OCI-LY3 (cell line): ENCODE measurements around the gene GADD45A.

Source experiments
- H2AFZ ChIP-seq: fragments of 200-600, 300-600 bp; shearing (Covaris generic); 2 replicates; pipeline ENCODE4 v1.6.0; 2014; ENCODE audit warnings: antibody characterized with exemption, low read depth, low read length
- H3K27ac ChIP-seq: fragments of 200-600, 300-600 bp; sonication (generic); 2 replicates; pipeline ENCODE4 v1.5.1; 2014; ENCODE audit warnings: mild to moderate bottlenecking, low read length, moderate library complexity, mixed read lengths
- H3K27me3 ChIP-seq: fragments of 200-600, 300-600 bp; sonication (generic); 2 replicates; pipeline ENCODE4 v1.6.1; 2014; ENCODE audit warnings: low read depth, low read length, mixed read lengths
- H3K36me3 ChIP-seq: fragments of 200-600, 300-600 bp; sonication (generic); replicated peaks from 2 replicates; pipeline ENCODE3; 2014; ENCODE audit warnings: low read depth, low read length, mixed read lengths
- H3K4me1 ChIP-seq: fragments of 300-600, 200-600 bp; sonication (generic); 2 replicates; pipeline ENCODE4 v1.6.1; 2014; ENCODE audit warnings: low read length, mixed read lengths
- H3K4me2 ChIP-seq: fragments of 200-600, 300-600 bp; sonication (generic); 2 replicates; pipeline ENCODE4 v1.6.1; 2014; ENCODE audit warnings: low read length, mixed read lengths
- H3K4me3 ChIP-seq: fragments of 300-600, 200-600 bp; sonication (generic); 2 replicates; pipeline ENCODE4 v1.5.1; 2014; ENCODE audit warnings: antibody characterized with exemption, mild to moderate bottlenecking, low read length, moderate library complexity
- H3K79me2 ChIP-seq: fragments of 300-600, 200-600 bp; shearing (Covaris generic); 2 replicates; pipeline ENCODE4 v1.6.1; 2014; ENCODE audit warnings: mild to moderate bottlenecking, low read length, mixed read lengths
- H3K9ac ChIP-seq: fragments of 300-600, 200-600 bp; shearing (Covaris generic); 2 replicates; pipeline ENCODE4 v1.6.0; 2014; ENCODE audit warnings: mild to moderate bottlenecking, low read length, moderate library complexity
- H3K9me3 ChIP-seq: fragments of 200-600, 300-600 bp; shearing (Covaris generic); 2 replicates; pipeline ENCODE4 v1.6.1; 2014; ENCODE audit warnings: low read length, mixed read lengths; ENCODE audit not compliant: insufficient read depth
- H4K20me1 ChIP-seq: fragments of 200-600, 300-600 bp; sonication (generic); 2 replicates; pipeline ENCODE4 v1.6.1; 2016; ENCODE audit warnings: low read length, mixed read lengths; ENCODE audit not compliant: insufficient read depth
- EZH2phosphoT487 ChIP-seq: fragments of 200-600 bp; shearing (Covaris generic); IDR thresholded peaks from 2 replicates; pipeline ENCODE4 v1.6.1; 2018; ENCODE audit warnings: antibody characterized with exemption, mixed run types, low read depth
- TF ChIP-seq, protein P1 (sequence below): fragments of 200-600, 300-600 bp; sonication (generic); IDR thresholded peaks from 2 replicates; pipeline ENCODE4 v1.5.1; 2014; ENCODE audit warnings: antibody characterized with exemption, low read length, low read depth

Gene GADD45A

DNA sequence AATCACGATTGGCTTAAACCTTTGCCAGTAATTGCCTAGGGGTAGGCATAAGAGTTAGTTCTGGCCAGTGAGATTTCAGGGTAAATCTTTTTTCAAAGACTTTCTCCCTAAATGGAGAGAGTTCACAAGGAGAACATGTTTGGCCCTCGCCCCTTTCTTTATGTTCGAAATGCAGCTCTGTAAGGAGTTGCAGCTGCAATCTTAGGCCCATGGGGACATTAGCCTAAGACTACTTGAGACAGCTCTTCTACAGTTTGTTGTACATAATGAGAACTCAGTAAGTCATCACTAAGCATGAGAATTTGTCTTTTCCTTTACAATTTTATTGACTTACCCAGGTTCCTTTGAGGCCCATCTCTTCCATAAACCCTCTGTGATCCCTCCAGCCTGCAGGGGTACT, 40.4 kb upstream of the GADD45A start:
- Histone ChIP-seq H3K4me3 (no peak overlapping the region), H3K4me1 (no peaks in the 10 kb centered on the region), H2AFZ (no peak overlapping the region), H3K9me3 (no peaks in the 10 kb centered on the region), H3K27me3 (no peaks in the 10 kb centered on the region), H3K4me2 (no peak overlapping the region), H3K27ac (no peak overlapping the region), H3K36me3 (no peaks in the 10 kb centered on the region), H3K9ac (no peak overlapping the region), H4K20me1 (no peaks in the 10 kb centered on the region), H3K79me2 (no peaks in the 10 kb centered on the region)
- no peak for TF ChIP-seq EZH2phosphoT487
- TF ChIP-seq, protein P1, sequence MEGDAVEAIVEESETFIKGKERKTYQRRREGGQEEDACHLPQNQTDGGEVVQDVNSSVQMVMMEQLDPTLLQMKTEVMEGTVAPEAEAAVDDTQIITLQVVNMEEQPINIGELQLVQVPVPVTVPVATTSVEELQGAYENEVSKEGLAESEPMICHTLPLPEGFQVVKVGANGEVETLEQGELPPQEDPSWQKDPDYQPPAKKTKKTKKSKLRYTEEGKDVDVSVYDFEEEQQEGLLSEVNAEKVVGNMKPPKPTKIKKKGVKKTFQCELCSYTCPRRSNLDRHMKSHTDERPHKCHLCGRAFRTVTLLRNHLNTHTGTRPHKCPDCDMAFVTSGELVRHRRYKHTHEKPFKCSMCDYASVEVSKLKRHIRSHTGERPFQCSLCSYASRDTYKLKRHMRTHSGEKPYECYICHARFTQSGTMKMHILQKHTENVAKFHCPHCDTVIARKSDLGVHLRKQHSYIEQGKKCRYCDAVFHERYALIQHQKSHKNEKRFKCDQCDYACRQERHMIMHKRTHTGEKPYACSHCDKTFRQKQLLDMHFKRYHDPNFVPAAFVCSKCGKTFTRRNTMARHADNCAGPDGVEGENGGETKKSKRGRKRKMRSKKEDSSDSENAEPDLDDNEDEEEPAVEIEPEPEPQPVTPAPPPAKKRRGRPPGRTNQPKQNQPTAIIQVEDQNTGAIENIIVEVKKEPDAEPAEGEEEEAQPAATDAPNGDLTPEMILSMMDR, result no peak

DNA sequence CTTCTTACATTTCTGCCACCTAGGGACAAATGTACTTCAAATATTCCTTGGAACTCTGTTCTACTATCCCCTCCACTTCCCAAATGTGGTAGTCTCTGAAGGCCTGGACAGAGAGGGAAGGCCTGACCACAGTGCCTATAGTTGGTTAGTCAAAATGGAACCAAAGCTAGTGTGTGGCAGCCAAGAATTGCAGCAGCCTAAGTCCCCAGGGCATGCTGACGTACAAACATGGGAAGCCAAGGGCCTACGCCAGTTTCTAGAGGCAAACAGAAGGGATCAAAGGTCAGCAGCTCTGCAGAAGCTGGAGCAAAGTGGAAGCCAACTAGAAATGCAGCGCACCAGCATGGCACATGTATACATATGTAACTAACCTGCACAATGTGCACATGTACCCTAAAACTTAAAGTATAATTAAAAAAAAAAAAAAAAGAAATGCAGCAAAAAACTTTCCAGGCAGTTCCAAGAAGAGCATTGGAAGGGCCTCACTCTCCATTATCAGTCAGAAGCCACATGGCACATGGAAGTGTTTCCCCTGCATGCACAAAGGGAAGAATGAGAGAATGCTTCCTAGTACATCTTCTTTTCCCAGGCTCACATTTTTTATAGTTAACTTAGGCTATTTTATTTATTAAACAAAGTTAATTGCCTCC, 39.4 kb upstream of the GADD45A start:
- no peak overlapping the region for H3K4me2 ChIP-seq
- no peaks in the 10 kb centered on the region for H3K27me3 ChIP-seq
- H3K79me2 ChIP-seq, result no peaks in the 10 kb centered on the region
- H2AFZ ChIP-seq, result no peak overlapping the region
- no peaks in the 10 kb centered on the region for H4K20me1 ChIP-seq
- no peak for TF ChIP-seq EZH2phosphoT487
- TF ChIP-seq, protein P1, result no peak
- H3K9ac ChIP-seq, result no peak overlapping the region
- no peaks in the 10 kb centered on the region for H3K4me1 ChIP-seq
- H3K4me3 ChIP-seq, result no peak overlapping the region
- H3K9me3 ChIP-seq, result no peaks in the 10 kb centered on the region
- H3K36me3 ChIP-seq, result no peaks in the 10 kb centered on the region
- H3K27ac ChIP-seq, result no peak overlapping the region

DNA sequence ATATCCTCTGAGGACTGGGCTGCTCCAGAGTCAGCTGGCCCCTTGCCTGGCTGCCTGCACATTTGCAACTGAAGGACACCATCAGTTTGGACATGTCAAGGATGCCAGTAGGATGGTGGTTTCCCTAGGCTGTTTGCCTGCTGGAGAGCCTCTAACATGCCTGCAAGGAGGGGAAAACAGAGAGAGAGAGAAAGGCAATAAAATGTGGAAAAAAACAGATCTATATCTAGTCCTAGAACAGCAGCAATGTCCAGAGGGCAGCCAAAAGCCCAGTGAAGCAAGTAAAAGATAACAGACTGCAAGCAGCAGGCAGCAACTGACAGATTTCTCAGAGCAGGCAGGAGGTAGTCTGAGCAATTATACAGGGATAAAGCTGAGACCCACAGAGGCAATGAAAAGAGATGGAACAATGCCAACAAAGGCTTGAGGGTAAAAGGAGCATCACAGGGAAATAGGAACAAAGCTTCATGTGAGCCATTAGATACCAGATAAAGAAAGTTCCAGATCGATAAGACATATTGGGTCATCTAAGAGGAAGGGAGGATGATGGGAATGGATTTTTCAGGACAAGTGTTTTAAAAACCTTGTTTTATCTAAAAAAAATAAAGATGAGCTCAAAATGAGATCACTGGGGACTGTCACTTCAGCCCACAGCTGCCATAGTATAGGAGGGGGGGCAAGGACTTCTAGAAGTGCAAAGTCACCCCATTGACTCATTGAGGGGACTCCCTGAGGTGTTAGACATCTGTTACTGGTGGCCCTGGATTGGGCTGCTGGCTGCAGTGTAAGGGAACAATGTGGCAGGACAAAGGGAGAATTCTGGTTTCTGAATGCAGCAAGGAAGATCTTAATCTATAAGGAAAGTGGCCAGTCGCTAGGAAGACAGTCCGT, 38.6 kb upstream of the GADD45A start:
- Histone ChIP-seq H2AFZ (no peak overlapping the region), H3K27me3 (no peaks in the 10 kb centered on the region), H3K9ac (no peak overlapping the region), H3K9me3 (no peaks in the 10 kb centered on the region), H3K36me3 (no peaks in the 10 kb centered on the region), H3K4me3 (no peak overlapping the region), H3K79me2 (no peaks in the 10 kb centered on the region), H4K20me1 (no peaks in the 10 kb centered on the region), H3K27ac (no peak overlapping the region), H3K4me1 (no peaks in the 10 kb centered on the region), H3K4me2 (no peak overlapping the region)
- TF ChIP-seq, protein P1, result no peak
- no peak for TF ChIP-seq EZH2phosphoT487

DNA sequence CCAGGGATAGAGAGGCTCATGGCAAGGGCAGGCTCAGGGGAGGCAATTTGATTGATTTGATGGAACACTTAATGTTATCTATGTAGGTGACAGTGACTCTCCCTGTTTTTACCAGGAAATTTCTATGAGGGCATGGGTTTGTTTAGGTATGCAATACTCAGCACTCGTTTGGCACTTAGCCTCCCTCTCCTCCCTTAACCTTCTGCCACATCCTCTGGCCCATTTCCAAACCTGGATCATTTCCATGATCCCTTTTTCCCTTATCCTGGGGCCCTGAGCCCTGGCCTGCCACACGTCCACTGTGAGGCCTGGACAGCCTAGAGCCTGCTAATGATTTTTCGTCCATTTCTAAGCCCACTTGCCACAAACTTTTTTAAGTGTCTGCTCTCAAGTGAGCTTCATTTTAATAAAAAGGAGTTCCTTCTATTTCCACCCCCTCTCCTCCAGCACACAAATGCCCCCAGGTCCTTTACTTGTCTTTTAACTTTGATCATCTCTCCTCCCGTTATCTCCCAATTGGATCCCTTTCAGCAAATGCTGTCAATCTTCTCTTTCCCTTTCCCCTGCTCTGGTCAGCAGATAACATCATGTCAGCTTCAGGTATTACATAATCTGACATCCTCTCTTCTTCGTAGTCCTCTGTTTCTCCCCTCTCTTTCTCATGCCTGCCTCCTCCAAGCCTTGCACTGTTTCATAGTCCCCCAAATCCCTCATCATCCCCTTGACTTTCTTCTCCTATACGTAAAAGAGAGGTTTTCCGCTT, 37.8 kb upstream of the GADD45A start:
- H4K20me1 ChIP-seq, result no peaks in the 10 kb centered on the region
- no peaks in the 10 kb centered on the region for H3K4me1 ChIP-seq
- H3K27ac ChIP-seq, result no peak overlapping the region

More for the DNA sequence above, 37.8 kb upstream of the GADD45A start:
- no peak for TF ChIP-seq EZH2phosphoT487
- TF ChIP-seq, protein P1, result no peak
- H2AFZ ChIP-seq, result no peak overlapping the region
- no peak overlapping the region for H3K4me3 ChIP-seq
- no peak overlapping the region for H3K4me2 ChIP-seq
- no peaks in the 10 kb centered on the region for H3K27me3 ChIP-seq
- H3K9me3 ChIP-seq, result no peaks in the 10 kb centered on the region
- H3K79me2 ChIP-seq, result no peaks in the 10 kb centered on the region
- H3K9ac ChIP-seq, result no peak overlapping the region
- no peaks in the 10 kb centered on the region for H3K36me3 ChIP-seq
